Liver (tissue), 9 donors: ENCODE results near the gene SERP2. TPM values are rescaled to one million over a fixed set of nuclear protein-coding genes. Genes with fewer than 3 reads are reported as not detected.

ENCODE experiments used
- DNase-seq: peaks from one replicate; pipeline ENCODE4 v3.0.0-alpha.2; 2017; ENCODE audit warnings: low spot score
- H3K27ac ChIP-seq, 2 donors: one replicate each; pipeline ENCODE4 v1.7.0; 2013; ENCODE audit warnings: inconsistent platforms in 2 of 2, low read length in 2 of 2, control low read depth in 1 of 2, low read depth in 1 of 2, mild to moderate bottlenecking in 1 of 2
- H3K27me3 ChIP-seq, 4 donors: one replicate each; pipeline versions ENCODE4 v1.6.1 to v1.7.0; 2013; ENCODE audit warnings: low read length in 3 of 4, inconsistent platforms in 1 of 4, mild to moderate bottlenecking in 1 of 4, moderate library complexity in 1 of 4; ENCODE audit not compliant: control insufficient read depth in 4 of 4, insufficient read depth in 4 of 4
- H3K36me3 ChIP-seq, 4 donors: one replicate each; pipeline versions ENCODE4 v1.6.1 to v1.7.0; 2013; ENCODE audit warnings: low read length in 3 of 4, mild to moderate bottlenecking in 3 of 4, low read depth in 1 of 4, moderate library complexity in 1 of 4; ENCODE audit not compliant: control insufficient read depth in 4 of 4, insufficient read depth in 3 of 4
- H3K4me1 ChIP-seq, 4 donors: one replicate each; pipeline versions ENCODE4 v1.6.1 to v1.7.0; 2013; ENCODE audit warnings: low read length in 3 of 4, mild to moderate bottlenecking in 3 of 4, moderate library complexity in 1 of 4; ENCODE audit not compliant: control insufficient read depth in 4 of 4, insufficient read depth in 4 of 4
- H3K4me3 ChIP-seq, 3 donors: one replicate each; pipeline versions ENCODE4 v1.6.1 to v1.7.0; 2013; ENCODE audit warnings: low read length in 3 of 3, control low read depth in 1 of 3, low read depth in 1 of 3, mild to moderate bottlenecking in 1 of 3
- H3K9ac ChIP-seq, 2 donors: one replicate each; pipeline ENCODE4 v1.7.0; 2013; ENCODE audit warnings: low read length in 2 of 2, mild to moderate bottlenecking in 2 of 2, moderate library complexity in 2 of 2, control low read depth in 1 of 2, low read depth in 1 of 2
- H3K9me3 ChIP-seq, 4 donors: one replicate each; pipeline versions ENCODE4 v1.6.1 to v1.7.0; 2013; ENCODE audit warnings: low read length in 3 of 4; ENCODE audit not compliant: control insufficient read depth in 4 of 4
- CTCF ChIP-seq: fragments of 150-350 bp; IDR thresholded peaks from 2 replicates; pipeline ENCODE4 v1.5.1; 2017; ENCODE audit warnings: improper control_type of control experiment, low read depth, low read length; ENCODE audit not compliant: missing input control
- FOXA1 ChIP-seq: IDR thresholded peaks from 2 replicates; pipeline ENCODE4 v1.6.1; 2016; ENCODE audit warnings: antibody characterized with exemption
- FOXA2 ChIP-seq: IDR thresholded peaks from 2 replicates; pipeline ENCODE4 v1.6.1; 2016; ENCODE audit warnings: antibody characterized with exemption
- GABPA ChIP-seq, 2 donors: IDR thresholded peaks in 1 of 2; conservative IDR thresholded peaks in 1 of 2; 2 replicates each; pipeline ENCODE4 v1.6.1; 2016; ENCODE audit warnings: antibody characterized with exemption in 2 of 2, mild to moderate bottlenecking in 1 of 2, moderate library complexity in 1 of 2
- HNF4G ChIP-seq: IDR thresholded peaks from 2 replicates; pipeline ENCODE4 v1.6.1; 2016; ENCODE audit warnings: antibody characterized with exemption
- MAX ChIP-seq: IDR thresholded peaks from 2 replicates; pipeline ENCODE4 v1.6.1; 2016; ENCODE audit warnings: antibody characterized with exemption
- RAD21 ChIP-seq, 2 donors: IDR thresholded peaks; 2 replicates each; pipeline ENCODE4 v1.6.1; 2016; ENCODE audit warnings: antibody characterized with exemption in 2 of 2, mild to moderate bottlenecking in 2 of 2
- SP1 ChIP-seq: IDR thresholded peaks from 2 replicates; pipeline ENCODE4 v1.6.1; 2018; ENCODE audit warnings: antibody characterized with exemption, mild to moderate bottlenecking
- TAF1 ChIP-seq: conservative IDR thresholded peaks from 2 replicates; pipeline ENCODE4 v1.6.1; 2016; ENCODE audit warnings: antibody characterized with exemption, mild to moderate bottlenecking
- YY1 ChIP-seq: IDR thresholded peaks from 2 replicates; pipeline ENCODE4 v1.6.1; 2016; ENCODE audit warnings: antibody characterized with exemption, mild to moderate bottlenecking
- ZBTB33 ChIP-seq: IDR thresholded peaks from 2 replicates; pipeline ENCODE4 v1.6.1; 2016; ENCODE audit warnings: antibody characterized with exemption
- WGBS: extraction: QIAGEN DNeasy Blood & Tissue Kit; methylation state at CpG from one replicate; pipeline ENCODE4 v1.1.7; 2013; 5-methylcytosine and 5-hydroxymethylcytosine counted together
- polyA plus RNA-seq, 2 donors: library from polyadenylated mRNA; stranded (reverse) in 1 of 2; unstranded in 1 of 2; fragments of 200-250 nt in 1 of 2; fragments of >200 nt in 1 of 2; fragmentation: Nextera tagmentation in 1 of 2; extraction: Ambion mirVana in 1 of 2; gene quantifications; one replicate each; pipeline versions ENCODE4 v1.2.1 to v1.2.3, GENCODE V29; 2013 to 2015
- total RNA-seq, 2 donors: library from RNA; depleted of rRNA; stranded (reverse); fragments of >200 nt; gene quantifications; one replicate each; pipeline ENCODE4 v1.2.3, GENCODE V29; 2014
- TF ChIP-seq, protein P1 (sequence below): IDR thresholded peaks from 2 replicates; pipeline ENCODE4 v1.6.1; 2016; ENCODE audit warnings: antibody characterized with exemption
- TF ChIP-seq, protein P2 (sequence below): IDR thresholded peaks from 2 replicates; pipeline ENCODE4 v1.6.1; 2016; ENCODE audit warnings: antibody characterized with exemption, mild to moderate bottlenecking
- donor health status: healthy.
- donor health status: healthy.
- donor health status: healthy.
- donor health status: healthy.
- donor health status: healthy.

SERP2 gene
- total and polyA plus RNA-seq, 4 donors = 2.0 to 4.6 (median 3.6) TPM

- WGBS = 93% methylated on average over 4 of the region's 4 CpGs
- Histone ChIP-seq H3K4me1 (peaks cover 0 to 6% (median 0%) of the 10 kb centered on the region in 4 donors), H3K27me3 (no peaks in the 10 kb centered on the region), H3K9me3 (no peaks in the 10 kb centered on the region), H3K27ac (peak overlapping the region; percentile 65 to 77), H3K9ac (no peak overlapping the region), H3K4me3 (no peak overlapping the region), H3K36me3 (no peaks in the 10 kb centered on the region)
- TF ChIP-seq ZBTB33 (no peak), CTCF (no peak), FOXA1 (no peak), RAD21 (IDR thresholded peaks at IDR 0.05) (no peak), TAF1 (no peak), YY1 (no peak), GABPA (IDR thresholded peaks at IDR 0.05 in 1 of 2, conservative IDR thresholded peaks at IDR 0.05 in 1 of 2) (no peak)
- TF ChIP-seq, protein P1, sequence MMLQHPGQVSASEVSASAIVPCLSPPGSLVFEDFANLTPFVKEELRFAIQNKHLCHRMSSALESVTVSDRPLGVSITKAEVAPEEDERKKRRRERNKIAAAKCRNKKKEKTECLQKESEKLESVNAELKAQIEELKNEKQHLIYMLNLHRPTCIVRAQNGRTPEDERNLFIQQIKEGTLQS = no peak
- TF ChIP-seq, protein P2, sequence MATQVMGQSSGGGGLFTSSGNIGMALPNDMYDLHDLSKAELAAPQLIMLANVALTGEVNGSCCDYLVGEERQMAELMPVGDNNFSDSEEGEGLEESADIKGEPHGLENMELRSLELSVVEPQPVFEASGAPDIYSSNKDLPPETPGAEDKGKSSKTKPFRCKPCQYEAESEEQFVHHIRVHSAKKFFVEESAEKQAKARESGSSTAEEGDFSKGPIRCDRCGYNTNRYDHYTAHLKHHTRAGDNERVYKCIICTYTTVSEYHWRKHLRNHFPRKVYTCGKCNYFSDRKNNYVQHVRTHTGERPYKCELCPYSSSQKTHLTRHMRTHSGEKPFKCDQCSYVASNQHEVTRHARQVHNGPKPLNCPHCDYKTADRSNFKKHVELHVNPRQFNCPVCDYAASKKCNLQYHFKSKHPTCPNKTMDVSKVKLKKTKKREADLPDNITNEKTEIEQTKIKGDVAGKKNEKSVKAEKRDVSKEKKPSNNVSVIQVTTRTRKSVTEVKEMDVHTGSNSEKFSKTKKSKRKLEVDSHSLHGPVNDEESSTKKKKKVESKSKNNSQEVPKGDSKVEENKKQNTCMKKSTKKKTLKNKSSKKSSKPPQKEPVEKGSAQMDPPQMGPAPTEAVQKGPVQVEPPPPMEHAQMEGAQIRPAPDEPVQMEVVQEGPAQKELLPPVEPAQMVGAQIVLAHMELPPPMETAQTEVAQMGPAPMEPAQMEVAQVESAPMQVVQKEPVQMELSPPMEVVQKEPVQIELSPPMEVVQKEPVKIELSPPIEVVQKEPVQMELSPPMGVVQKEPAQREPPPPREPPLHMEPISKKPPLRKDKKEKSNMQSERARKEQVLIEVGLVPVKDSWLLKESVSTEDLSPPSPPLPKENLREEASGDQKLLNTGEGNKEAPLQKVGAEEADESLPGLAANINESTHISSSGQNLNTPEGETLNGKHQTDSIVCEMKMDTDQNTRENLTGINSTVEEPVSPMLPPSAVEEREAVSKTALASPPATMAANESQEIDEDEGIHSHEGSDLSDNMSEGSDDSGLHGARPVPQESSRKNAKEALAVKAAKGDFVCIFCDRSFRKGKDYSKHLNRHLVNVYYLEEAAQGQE = no peak
- no peak for DNase-seq
Measured at GRCh38 chr13:44351505-44351854, 22.1 kb upstream of the SERP2 start.

DNA sequence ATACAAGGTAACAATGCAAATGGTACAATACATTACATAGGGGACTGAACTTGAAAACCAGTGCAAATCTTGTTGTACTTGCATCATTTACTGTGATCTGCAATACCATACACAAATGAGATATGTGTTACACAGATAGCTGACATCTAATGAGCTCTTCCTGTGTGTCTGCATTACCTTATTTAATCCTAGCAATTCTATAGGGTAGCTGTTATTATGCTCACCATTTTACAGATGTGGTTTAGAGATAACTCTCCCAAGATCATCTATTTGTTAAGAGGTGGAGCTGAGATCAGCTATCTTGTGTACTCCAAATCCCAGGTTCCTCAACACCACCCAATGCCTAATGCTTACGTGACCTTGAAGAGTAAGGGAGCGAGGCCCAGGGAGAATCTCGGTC is 21.4 kb upstream of the SERP2 start:
- Histone ChIP-seq H3K27me3 (no peaks in the 10 kb centered on the region), H3K4me1 (peaks cover 0 to 6% (median 0%) of the 10 kb centered on the region in 4 donors), H3K4me3 (no peak overlapping the region), H3K36me3 (no peaks in the 10 kb centered on the region), H3K27ac (no peak overlapping the region), H3K9ac (no peak overlapping the region), H3K9me3 (no peaks in the 10 kb centered on the region)
- TF ChIP-seq, protein P2 = no peak
- TF ChIP-seq RAD21 (IDR thresholded peaks at IDR 0.05) (no peak), TAF1 (no peak), GABPA (IDR thresholded peaks at IDR 0.05 in 1 of 2, conservative IDR thresholded peaks at IDR 0.05 in 1 of 2) (no peak), CTCF (no peak), SP1 (no peak), MAX (no peak), FOXA2 (no peak), HNF4G (no peak)
- WGBS = 97% methylated on average over 3 of the region's 3 CpGs
- DNase-seq = no peak
